T-helper 2 cell (primary cell): Measurements from ENCODE around the gene FOLR3.
"Not testable (repeated sequence)": the region's sequence is repeated elsewhere in the genome, so short reads cannot be mapped to it uniquely, and the experiment has no call there.

Experiments
- DNase-seq, 5 experiments: peaks; one replicate each; pipeline versions ENCODE4 v3.0.0 to v3.0.0-alpha.2; 2012 to 2022

Gene FOLR3

GRCh38 chr11:72169046-72169555 is 33.6 kb downstream of the FOLR3 start:
- not testable (repeated sequence) for DNase-seq

DNA sequence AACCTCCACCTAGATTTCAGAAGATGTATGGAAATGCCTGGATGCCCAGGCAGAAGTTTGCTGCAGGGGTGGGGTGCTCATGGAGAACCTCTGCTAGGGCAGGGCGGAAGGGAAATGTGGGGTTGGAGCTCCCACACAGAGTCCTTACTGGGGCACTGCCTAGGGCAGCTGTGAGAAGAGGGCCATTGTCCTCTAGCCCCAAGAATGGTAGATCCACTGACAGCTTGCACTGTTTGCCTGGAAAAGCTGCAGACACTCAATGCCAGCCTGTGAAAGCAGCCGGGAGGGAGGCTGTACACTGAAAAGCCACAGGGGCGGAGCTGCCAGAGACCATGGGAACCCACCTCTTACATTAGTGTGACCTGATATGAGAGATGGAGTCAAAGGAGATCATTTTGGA is 34.2 kb downstream of the FOLR3 start:
- DNase-seq, result not testable (repeated sequence)

DNA sequence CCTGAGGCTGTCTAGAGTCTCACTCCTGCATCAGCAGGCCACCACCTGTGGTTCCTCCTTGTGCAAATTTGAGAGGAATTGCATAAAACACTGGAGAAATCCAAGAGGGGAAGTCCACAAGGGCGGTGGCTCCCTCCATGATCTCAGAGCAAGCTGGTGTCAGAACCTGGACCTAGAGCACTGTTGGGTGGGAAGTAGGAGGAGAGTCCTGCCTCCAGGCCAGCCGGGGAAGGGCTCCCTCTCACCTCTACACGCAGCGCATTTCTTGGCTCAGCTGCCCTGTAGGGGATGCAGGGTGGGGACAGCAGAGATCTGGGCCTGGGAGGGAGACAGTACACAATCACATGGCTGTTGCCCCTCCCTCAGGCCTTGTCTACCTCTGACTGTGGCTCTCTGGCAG is 36.5 kb downstream of the FOLR3 start:
- DNase-seq, result not testable (repeated sequence)

DNA sequence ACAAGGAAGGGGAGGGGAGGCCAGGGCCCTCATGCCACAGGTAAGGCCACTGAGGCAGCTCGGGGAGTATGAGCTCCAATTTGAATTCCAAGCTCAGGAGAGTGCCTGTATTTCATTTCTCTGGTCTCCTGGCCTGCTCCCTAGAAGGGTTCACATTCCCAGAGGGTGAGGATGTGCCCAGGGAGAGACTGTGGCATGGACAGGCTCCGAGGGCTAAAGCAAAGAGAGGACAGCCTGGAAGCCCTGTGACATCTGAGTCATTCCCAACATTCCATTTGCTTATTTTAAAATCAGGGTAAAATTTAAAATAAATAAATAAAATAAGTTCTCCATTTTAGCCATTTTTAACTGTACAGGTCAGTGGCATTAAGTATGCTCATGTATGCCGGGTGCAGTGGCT is 37.8 kb downstream of the FOLR3 start:
- no peak for DNase-seq

DNA sequence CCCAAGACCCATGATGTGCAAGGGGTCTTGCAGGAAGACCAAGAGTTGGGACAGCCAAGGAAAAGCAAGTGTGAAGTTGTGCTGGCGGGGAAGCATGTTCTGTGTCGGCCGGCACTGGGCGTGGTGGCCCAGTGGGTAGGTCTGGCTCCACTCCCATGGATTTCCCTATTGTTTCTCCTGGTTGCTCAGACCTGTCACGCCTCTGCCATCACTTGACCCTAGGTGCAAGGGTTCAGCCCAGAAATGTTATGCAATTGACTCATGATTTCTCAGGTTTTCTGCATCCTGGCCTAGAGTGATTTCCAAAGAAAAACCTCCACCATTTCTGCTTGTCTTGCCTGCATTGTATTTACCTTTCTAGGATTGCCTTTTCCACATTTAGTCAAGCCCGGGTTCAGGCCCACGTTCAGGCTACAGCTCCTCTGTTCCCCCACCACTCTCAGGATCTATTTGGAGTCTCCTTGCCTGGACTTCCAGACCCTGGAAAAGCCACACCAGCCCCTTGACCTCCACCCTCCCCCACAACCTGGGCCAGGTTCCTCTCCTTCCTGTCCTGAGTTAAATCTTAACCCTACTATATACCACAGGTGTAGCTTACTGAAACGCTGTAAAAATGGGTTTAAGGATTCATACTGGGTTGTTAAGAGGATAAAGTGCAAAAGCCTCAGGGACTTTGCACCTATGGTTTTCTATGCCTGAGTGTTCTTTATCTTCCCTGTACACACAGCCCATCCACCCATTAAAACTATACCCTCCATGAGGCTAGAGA is 39.0 kb downstream of the FOLR3 start:
- no peak for DNase-seq

DNA sequence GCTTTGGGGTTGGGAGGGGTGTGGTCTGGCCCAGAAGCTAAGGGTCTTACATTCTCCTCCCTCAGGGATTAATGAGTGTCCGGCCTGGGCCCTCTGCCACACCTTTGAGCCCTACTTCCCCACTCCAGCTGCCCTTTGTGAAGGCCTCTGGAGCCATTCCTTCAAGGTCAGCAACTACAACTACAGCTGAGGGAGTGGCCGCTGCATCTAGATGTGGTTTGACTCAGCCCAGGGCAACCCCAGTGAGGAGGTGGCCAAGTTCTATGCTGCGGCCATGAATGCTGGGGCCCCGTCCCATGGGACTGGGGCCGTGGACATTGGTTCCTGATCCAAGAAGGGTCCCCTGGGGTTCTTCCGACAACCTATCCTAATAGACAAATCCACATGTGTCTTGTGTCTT is 42.1 kb downstream of the FOLR3 start:
- no peak for DNase-seq

DNA sequence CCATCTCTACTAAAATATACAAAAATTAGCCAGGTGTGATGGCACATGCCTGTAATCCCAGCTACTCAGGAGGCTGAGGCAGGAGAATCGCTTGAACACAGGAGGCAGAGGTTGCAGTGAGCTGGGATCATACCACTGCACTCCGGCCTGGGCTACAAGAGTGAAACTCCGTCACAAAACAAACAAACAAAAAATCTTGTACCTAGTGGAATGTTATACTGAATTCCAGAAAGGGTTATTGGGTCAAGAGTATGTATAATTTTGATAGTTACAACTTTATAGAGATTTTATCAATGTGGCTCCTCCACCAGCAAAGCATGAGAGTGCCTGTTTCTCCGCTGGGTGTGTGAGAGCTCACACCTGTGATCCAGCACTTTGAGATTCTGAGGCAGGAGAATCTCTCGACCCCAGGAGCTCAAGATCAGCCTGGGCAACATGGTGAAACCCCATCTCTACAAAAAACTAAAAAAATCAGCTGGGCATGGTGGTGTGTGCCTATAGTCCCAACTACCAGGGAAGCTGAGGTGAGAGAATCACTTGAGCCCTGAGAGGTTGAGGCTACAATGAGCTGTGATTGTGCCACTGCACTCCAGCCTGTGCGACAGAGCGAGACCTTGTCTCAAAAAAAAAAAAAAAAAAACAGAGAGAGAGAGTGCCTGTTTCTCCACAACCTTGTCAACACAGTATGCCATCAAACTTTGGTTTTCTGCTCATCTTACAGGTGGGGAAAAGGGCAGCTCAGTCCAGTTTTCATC is 43.7 kb downstream of the FOLR3 start:
- DNase-seq, result no peak

DNA sequence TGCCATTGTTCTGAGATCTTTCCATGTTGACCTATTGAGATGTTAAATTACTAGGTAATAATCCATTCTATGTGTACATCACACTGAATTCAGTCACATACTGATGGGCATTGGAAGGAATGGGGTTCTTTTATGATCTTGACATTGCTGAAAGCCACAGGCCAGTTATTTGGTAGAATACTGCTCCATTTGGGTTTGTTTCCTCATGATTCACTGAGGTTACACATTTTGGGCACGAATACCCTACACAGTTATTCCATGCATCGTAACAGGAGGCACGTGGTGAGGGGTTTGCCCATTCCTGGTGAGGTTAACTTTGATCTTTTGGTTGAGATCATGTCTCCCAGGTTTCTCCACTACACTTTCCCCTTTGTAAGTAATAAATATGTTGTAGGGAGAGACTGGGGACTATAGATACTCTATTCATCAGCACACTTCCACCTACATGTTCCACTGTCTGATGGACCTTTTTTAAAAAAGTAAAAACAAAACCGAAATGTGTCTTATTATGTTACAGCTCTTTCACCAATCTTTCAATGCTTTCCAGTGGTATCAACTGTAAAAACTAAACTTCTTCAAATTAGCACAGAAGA is 44.4 kb downstream of the FOLR3 start:
- DNase-seq, result no peak

- DNase-seq, result not testable (repeated sequence)
Measured at GRCh38 chr11:72180892-72181552, 45.5 kb downstream of the FOLR3 start.

DNA sequence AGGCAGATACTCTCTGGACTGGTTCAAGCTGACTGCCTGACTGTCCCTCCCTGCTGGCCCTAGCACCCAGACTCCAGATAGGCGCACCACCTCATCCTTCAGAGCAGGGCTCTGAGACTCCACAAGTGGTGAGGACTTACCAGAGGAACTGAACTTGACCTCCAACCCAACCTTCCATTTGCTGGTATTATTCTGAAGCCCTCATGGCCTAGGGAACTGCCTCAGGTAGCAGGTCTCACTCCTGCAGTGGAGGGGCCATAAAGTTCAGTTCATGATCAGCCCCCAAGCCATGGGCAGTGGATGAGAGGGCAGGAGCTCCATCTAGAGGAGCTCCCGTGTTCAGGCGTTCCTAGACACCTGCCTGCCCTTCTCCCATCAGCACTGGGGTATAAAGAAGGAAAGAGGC is 46.0 kb downstream of the FOLR3 start:
- not testable (repeated sequence) for DNase-seq

- DNase-seq, result no peak
Measured at GRCh38 chr11:72188267-72188666, 52.7 kb downstream of the FOLR3 start.
